Smooth muscle cell (in vitro differentiated cells): ENCODE data around the gene STON1. TPM values are rescaled to one million over a fixed set of nuclear protein-coding genes. Genes with fewer than 3 reads are reported as not detected.

Experiments used
- DNase-seq: peaks from one replicate; lab custom pipeline; 2025; ENCODE audit not compliant: unreplicated experiment; lab: John Stamatoyannopoulos, UW
- H2AFZ ChIP-seq: fragments of 200-600 bp; sonication (generic); 2 replicates; pipeline ENCODE4 v1.6.0; 2016; ENCODE audit warnings: antibody characterized with exemption, low read depth, mild to moderate bottlenecking
- H3F3A ChIP-seq: fragments of 200-600 bp; sonication (generic); 2 replicates; pipeline ENCODE4 v1.6.0; 2017; ENCODE audit warnings: antibody characterized with exemption, low read depth
- H3K27ac ChIP-seq: fragments of 200-600 bp; sonication (generic); 2 replicates; pipeline ENCODE4 v1.5.1; 2016; ENCODE audit warnings: low read depth, mild to moderate bottlenecking
- H3K27me3 ChIP-seq: fragments of 200-600 bp; sonication (generic); 2 replicates; pipeline ENCODE4 v1.6.1; 2016; ENCODE audit warnings: low read depth, mild to moderate bottlenecking
- H3K36me3 ChIP-seq: fragments of 200-600 bp; sonication (generic); 2 replicates; pipeline ENCODE4 v1.5.1; 2016; ENCODE audit warnings: low read depth
- H3K4me1 ChIP-seq: fragments of 200-600 bp; sonication (generic); 2 replicates; pipeline ENCODE4 v1.5.1; 2016; ENCODE audit warnings: low read depth
- H3K4me2 ChIP-seq: fragments of 200-600 bp; sonication (generic); 2 replicates; pipeline ENCODE4 v1.6.0; 2016; ENCODE audit warnings: mild to moderate bottlenecking
- H3K4me3 ChIP-seq: fragments of 200-600 bp; sonication (generic); 2 replicates; pipeline ENCODE4 v1.5.1; 2016; ENCODE audit warnings: mild to moderate bottlenecking
- H3K79me2 ChIP-seq: fragments of 200-600 bp; sonication (generic); 2 replicates; pipeline ENCODE4 v1.6.0; 2016; ENCODE audit warnings: low read depth, mild to moderate bottlenecking
- H3K9ac ChIP-seq: fragments of 200-600 bp; sonication (generic); 2 replicates; pipeline ENCODE4 v1.6.0; 2016; ENCODE audit warnings: low read depth
- H3K9me3 ChIP-seq: fragments of 200-600 bp; sonication (generic); replicated peaks from 2 replicates; pipeline ENCODE4 v1.5.1; 2016; ENCODE audit warnings: low read depth
- H4K20me1 ChIP-seq: fragments of 200-600 bp; sonication (generic); 2 replicates; pipeline ENCODE4 v1.6.0; 2016; ENCODE audit warnings: low read depth
- CTCF ChIP-seq: fragments of 200-600 bp; sonication (generic); IDR thresholded peaks from 2 replicates; pipeline ENCODE4 v1.5.1; 2017; ENCODE audit warnings: borderline replicate concordance, mild to moderate bottlenecking, antibody characterized with exemption; ENCODE audit not compliant: insufficient read depth, poor library complexity, severe bottlenecking
- WGBS: methylation state at CpG from one replicate; pipeline ENCODE4 v1.1.7; 2016; ENCODE audit warnings: low lambda C conversion rate; 5-methylcytosine and 5-hydroxymethylcytosine counted together
- polyA plus RNA-seq: library from polyadenylated mRNA; unstranded; fragments of >200 nt; fragmentation: Nextera tagmentation; extraction: Ambion mirVana; gene quantifications from 2 replicates; pipeline ENCODE4 v1.2.1, GENCODE V29; 2016
- total RNA-seq: library from RNA; depleted of rRNA; stranded (reverse); fragments of >200 nt; gene quantifications from 2 replicates; pipeline ENCODE4 v1.2.3, GENCODE V29; 2014

STON1 gene
- total and polyA plus RNA-seq, 2 experiments from 2014 or later = 15.3 to 56.6 TPM

DNA sequence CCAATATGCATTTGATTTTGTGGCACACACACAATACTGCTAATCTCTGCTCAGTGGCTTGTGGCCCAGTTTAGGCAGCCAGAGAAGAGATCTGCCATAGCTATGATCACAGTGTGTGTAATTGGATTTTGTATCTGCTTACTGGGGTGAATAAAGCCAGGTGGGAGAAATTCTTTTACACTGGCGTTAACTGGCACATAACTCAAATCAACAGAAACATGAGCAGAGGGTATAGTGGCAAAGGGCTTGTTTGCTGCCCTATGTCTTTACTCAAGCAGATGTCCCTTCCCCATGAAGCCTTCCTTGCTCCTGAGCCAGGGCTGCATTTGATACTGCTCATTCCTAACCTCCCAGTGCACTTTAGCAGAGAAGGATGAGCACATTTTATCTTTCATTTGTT is 28.5 kb downstream of the STON1 start:
- Histone ChIP-seq H3F3A (no peaks in the 10 kb centered on the region), H3K9ac (no peak overlapping the region), H3K4me3 (no peak overlapping the region), H4K20me1 (peaks cover 64% of the 10 kb centered on the region), H3K79me2 (peaks cover 60% of the 10 kb centered on the region), H3K36me3 (no peaks in the 10 kb centered on the region), H3K27me3 (no peaks in the 10 kb centered on the region), H3K4me2 (no peak overlapping the region), H3K27ac (no peak overlapping the region), H3K9me3 (no peaks in the 10 kb centered on the region), H3K4me1 (peaks cover 11% of the 10 kb centered on the region), H2AFZ (no peak overlapping the region)
- no peak for DNase-seq
- WGBS = 100% methylated on average over 1 of the region's 1 CpG
- no peak for TF ChIP-seq CTCF

- peaks cover 66% of the 10 kb centered on the region for H4K20me1 ChIP-seq
- no peaks in the 10 kb centered on the region for H3K9me3 ChIP-seq
- no peak overlapping the region for H2AFZ ChIP-seq
- DNase-seq = no peak
- H3K27ac ChIP-seq = no peak overlapping the region
- no peak overlapping the region for H3K4me3 ChIP-seq
- no peak overlapping the region for H3K9ac ChIP-seq
- H3F3A ChIP-seq = no peaks in the 10 kb centered on the region
- TF ChIP-seq CTCF = no peak
- H3K4me2 ChIP-seq = no peak overlapping the region
- 86% methylated on average over 5 of the region's 5 CpGs for WGBS
- peaks cover 11% of the 10 kb centered on the region for H3K4me1 ChIP-seq
- no peaks in the 10 kb centered on the region for H3K27me3 ChIP-seq
- no peaks in the 10 kb centered on the region for H3K36me3 ChIP-seq
- peaks cover 62% of the 10 kb centered on the region for H3K79me2 ChIP-seq
Observed at GRCh38 chr2:48560546-48561209, 30.7 kb downstream of the STON1 start.

GRCh38 chr2:48562281-48562680 is 32.3 kb downstream of the STON1 start:
- Histone ChIP-seq H3K4me1 (peaks cover 14% of the 10 kb centered on the region), H3K4me3 (no peak overlapping the region), H2AFZ (no peak overlapping the region), H3K36me3 (no peaks in the 10 kb centered on the region), H3K9me3 (no peaks in the 10 kb centered on the region), H3K79me2 (peaks cover 77% of the 10 kb centered on the region), H4K20me1 (peaks cover 82% of the 10 kb centered on the region), H3K4me2 (no peak overlapping the region), H3K9ac (no peak overlapping the region), H3K27me3 (no peaks in the 10 kb centered on the region), H3K27ac (no peak overlapping the region), H3F3A (peaks cover 2% of the 10 kb centered on the region)
- 98% methylated on average over 4 of the region's 4 CpGs for WGBS
- no peak for TF ChIP-seq CTCF
- no peak for DNase-seq
